ENCODE measurements around the gene MARS1. TPM values are rescaled to one million over a fixed set of nuclear protein-coding genes. Genes with fewer than 3 reads are reported as not detected.

MARS1 gene
- total RNA-seq, 2 donors from 2014 or later, result 36.9 to 41.0 TPM

DNA sequence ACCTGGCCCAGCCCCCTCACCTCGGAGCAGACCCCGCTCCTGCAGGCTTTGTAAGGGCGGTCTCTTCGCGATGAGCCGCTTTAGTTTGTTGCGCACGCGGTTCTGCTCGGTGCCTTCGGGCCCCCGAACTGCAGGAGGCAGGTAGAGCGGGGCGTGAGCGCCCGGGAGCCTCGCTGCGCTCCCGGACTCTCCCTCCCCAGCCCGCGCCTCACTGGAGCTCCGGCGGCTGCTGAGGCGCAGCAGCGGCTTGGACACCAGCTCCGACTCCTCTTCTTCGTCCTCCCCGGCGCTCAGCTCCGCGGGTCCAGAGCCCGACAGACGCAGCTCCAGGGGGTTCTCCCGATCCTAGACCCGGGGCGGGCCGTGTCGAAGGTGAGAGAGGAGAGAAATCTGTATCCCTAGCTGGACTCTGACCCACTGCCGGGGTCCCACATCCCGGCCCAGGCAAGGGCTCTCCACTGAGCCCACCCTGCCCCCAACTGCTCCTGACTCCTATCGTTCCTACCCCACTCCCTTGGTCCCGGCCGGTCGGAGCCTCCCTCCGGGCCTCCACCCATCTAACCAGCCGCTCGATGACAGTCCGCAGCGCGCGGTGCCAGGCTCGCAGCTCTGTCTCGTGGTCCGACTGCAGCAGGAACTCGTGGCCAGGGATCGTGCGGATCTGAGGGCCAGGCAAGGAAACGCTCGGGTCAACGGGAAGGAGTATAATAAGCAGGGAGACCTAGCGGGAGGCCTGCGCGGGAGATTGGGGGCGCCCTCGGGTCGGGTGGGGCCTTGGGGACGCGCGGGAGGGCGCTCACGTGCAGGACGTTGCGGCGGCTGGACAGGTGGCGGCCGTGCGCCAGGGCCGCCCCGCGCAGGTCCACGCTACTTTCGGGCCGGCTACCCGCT, 12.4 kb upstream of the MARS1 start:
- Histone ChIP-seq H3K4me1 (peaks cover 0 to 18% of the 10 kb centered on the region in 2 donors), H3K9me3 (no peaks in the 10 kb centered on the region), H3K4me3 (peak overlapping the region; percentile 24 to 44), H3K36me3 (no peaks in the 10 kb centered on the region), H3K27me3 (peaks cover 16 to 24% of the 10 kb centered on the region in 2 donors), H3K27ac (no peak overlapping the region)
- DNase-seq (ENCODE audit: low spot score), result no peak
- TF ChIP-seq, protein P1, sequence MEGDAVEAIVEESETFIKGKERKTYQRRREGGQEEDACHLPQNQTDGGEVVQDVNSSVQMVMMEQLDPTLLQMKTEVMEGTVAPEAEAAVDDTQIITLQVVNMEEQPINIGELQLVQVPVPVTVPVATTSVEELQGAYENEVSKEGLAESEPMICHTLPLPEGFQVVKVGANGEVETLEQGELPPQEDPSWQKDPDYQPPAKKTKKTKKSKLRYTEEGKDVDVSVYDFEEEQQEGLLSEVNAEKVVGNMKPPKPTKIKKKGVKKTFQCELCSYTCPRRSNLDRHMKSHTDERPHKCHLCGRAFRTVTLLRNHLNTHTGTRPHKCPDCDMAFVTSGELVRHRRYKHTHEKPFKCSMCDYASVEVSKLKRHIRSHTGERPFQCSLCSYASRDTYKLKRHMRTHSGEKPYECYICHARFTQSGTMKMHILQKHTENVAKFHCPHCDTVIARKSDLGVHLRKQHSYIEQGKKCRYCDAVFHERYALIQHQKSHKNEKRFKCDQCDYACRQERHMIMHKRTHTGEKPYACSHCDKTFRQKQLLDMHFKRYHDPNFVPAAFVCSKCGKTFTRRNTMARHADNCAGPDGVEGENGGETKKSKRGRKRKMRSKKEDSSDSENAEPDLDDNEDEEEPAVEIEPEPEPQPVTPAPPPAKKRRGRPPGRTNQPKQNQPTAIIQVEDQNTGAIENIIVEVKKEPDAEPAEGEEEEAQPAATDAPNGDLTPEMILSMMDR (IDR thresholded peaks at IDR 0.05), result no peak

DNA sequence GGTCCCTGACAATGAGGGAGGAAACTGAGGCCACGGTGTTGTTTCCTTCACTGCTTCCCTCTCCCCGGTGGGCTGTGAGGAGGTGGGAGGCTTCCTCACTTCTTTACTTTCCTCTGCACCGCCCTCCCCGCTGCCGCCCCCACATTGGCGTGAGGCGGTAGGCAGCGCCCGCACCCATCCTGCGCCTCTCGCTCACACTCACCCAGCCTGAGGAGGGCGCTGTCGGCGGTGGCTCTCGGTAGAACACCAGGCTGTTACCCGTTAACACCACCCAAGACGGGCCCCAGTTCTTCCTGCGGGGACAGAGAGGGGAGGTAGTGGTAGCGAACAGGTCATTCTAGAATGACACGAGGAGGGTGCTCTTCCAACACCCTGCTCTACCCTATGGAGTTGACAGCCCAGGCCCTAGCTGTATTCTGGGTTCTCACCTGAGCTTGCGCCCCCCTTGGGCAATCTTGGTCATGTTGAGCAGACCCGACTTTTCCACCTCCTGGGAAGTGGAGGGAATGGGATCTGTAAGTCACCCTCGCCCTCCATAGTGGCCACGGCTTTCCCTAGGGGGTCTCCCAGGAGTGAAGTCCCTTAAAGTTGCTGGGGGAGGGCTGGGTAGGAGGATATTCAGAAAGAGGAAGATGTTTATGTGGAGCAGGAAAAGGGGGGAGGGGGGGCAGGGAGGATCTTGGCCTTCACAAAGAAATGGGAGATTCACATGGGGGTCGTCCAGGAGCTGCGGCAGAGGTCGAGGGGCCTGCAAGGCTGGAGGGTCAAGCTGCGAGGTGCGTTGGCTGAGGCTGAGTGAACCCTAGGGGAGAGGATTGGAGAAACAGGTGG, 11.5 kb upstream of the MARS1 start:
- Histone ChIP-seq H3K4me1 (peaks cover 0 to 18% of the 10 kb centered on the region in 2 donors), H3K9me3 (no peaks in the 10 kb centered on the region), H3K27ac (no peak overlapping the region), H3K4me3 (peak overlapping the region; percentile 24 to 44), H3K36me3 (no peaks in the 10 kb centered on the region), H3K27me3 (peaks cover 16 to 24% of the 10 kb centered on the region in 2 donors)
- no peak for DNase-seq (ENCODE audit: low spot score)
- TF ChIP-seq, protein P1 (IDR thresholded peaks at IDR 0.05), result peak in 1 of 2 donors; percentile 18

DNA sequence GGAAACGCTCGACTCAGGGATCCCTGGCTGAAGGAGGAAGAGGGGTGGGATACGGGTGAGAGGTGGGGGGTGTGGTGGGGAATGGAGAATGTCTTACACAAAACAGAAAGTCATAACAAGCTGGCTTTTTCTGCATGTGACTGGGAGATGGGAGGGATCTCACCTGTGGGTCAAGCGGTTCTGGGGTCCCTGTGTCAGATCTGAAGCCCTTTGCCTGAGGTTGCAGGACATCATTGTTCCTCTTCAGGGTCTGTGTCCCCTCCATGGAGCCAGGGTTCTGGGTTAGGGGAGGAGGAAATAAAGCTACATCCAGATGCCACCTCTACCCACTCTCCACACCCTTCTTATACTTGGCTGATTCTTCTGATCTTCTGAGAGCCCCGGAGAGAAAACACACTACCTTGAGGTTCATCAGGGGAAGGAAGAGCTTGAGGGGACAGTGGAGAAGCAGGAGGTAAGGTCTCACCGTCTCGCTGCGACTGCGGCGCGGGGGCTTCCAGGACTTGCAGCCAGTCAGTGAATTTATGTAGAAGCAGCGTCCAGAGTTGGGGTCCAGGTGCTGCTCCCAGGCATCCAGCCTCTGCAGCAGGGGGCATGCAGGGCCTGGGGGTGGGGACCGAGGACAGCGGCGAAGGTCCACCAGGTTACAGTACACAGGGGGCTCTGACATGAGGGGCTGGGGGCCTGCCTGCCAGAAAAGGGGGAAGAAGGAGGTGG, 10.7 kb upstream of the MARS1 start:
- TF ChIP-seq, protein P1 (IDR thresholded peaks at IDR 0.05), result no peak
- no peak for DNase-seq (ENCODE audit: low spot score)
- Histone ChIP-seq H3K4me3 (peak overlapping the region; percentile 24 to 44), H3K27me3 (peaks cover 16 to 24% of the 10 kb centered on the region in 2 donors), H3K27ac (peak overlapping the region; percentile 39 to 48), H3K4me1 (peaks cover 0 to 18% of the 10 kb centered on the region in 2 donors), H3K9me3 (no peaks in the 10 kb centered on the region), H3K36me3 (no peaks in the 10 kb centered on the region)

DNA sequence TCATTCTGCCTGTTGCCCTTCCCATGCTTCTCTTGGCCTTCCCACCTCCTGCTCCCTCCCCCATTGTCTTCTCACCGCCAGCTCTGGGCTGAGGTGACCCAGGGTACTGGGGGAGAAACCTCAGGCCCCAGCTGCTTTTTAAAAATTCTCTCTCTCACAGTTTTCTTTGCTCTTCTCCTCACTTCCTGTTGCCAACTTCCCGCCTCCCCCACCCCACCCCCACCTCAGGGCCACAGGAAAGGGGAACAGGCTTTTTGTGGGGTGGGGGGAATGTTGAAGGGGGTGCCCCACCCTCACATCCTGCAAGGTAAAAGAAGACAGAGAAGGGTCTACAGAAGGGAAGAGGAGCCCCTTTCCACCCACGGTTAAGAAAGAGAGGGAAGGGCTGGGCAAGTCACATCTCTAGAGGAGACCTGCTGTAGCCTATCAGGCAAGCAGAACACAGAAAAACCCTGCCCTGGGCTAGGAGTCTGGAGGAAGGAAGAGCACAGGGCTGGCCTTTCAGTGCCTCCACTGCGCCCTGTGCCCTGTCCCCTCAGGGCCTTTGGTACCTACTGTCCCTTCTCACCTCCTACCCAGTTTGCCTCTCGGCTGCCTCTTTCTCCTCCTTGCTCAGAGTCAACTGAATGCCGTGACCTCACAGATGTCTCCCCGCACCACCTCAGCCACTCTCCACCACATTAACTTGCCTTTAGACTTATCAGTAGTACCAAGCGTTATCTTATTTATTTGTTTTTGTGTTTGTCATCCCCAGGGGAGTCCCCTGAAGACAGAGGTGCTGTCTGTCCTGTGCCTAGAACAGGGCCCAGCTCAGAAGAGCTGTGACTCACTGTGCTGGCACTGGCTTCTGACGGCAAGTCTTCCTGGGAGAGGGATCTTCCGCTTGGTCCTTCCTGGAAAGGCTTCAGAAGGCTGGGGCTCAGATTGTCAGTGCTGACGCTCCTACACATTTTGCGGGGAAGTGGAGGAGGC, 9.9 kb upstream of the MARS1 start:
- TF ChIP-seq, protein P1 (IDR thresholded peaks at IDR 0.05), result no peak
- Histone ChIP-seq H3K9me3 (no peaks in the 10 kb centered on the region), H3K36me3 (no peaks in the 10 kb centered on the region), H3K27me3 (peaks cover 16 to 24% of the 10 kb centered on the region in 2 donors), H3K4me1 (peaks cover 0 to 18% of the 10 kb centered on the region in 2 donors), H3K27ac (peak overlapping the region; percentile 39 to 49), H3K4me3 (peak overlapping the region; percentile 24 to 44)
- DNase-seq (ENCODE audit: low spot score), result no peak

All from right atrium auricular region (tissue), 2 donors.